Measurements from ENCODE around the gene TSPAN15.

The TSPAN15 gene

GRCh38 chr10:69464801-69465401, 13.6 kb downstream of the TSPAN15 start:
- H3K27me3 ChIP-seq (replicated peaks in 2 of 5; ENCODE audit: control insufficient read depth in 4 of 5, insufficient read depth in 5 of 5, low read length in 4 of 5) = no peaks in the 10 kb centered on the region
- H3K4me3 ChIP-seq (ENCODE audit: control insufficient read depth in 1 of 7, extremely low read depth in 1 of 7, insufficient read depth in 4 of 7, low read depth in 2 of 7, low read length in 6 of 7) = peak overlapping the region in 1 of 7 experiments; percentile 31
- no peak for DNase-seq
- H3K9me3 ChIP-seq (ENCODE audit: control extremely low read depth in 1 of 5, control insufficient read depth in 4 of 5, insufficient read depth in 2 of 5, low read depth in 1 of 5, low read length in 4 of 5) = no peaks in the 10 kb centered on the region
- ChIA-PET POLR2A (no interaction called here), CTCF (interaction anchor here (1.0 to 1.3 kb wide), 2 partner anchors 18 to 172 kb away, joined by 3 to 6 read pairs; no protein-coding TSS in a partner anchor)
- H3K27ac ChIP-seq (ENCODE audit: insufficient read depth in 1 of 2, low read depth in 1 of 2, low read length in 2 of 2, poor library complexity in 1 of 2, severe bottlenecking in 2 of 2) = no peak overlapping the region
- no peaks in the 10 kb centered on the region for H3K36me3 ChIP-seq (ENCODE audit: control insufficient read depth in 4 of 4, insufficient read depth in 4 of 4, low read length in 3 of 4)
- H3K4me1 ChIP-seq (ENCODE audit: control extremely low read depth in 1 of 4, control insufficient read depth in 4 of 4, insufficient read depth in 4 of 4, low read length in 3 of 4) = peaks cover 0 to 74% (median 9%) of the 10 kb centered on the region in 4 experiments
- 92% methylated on average over 2 of the region's 2 CpGs for WGBS (ENCODE audit: insufficient coverage)

DNA sequence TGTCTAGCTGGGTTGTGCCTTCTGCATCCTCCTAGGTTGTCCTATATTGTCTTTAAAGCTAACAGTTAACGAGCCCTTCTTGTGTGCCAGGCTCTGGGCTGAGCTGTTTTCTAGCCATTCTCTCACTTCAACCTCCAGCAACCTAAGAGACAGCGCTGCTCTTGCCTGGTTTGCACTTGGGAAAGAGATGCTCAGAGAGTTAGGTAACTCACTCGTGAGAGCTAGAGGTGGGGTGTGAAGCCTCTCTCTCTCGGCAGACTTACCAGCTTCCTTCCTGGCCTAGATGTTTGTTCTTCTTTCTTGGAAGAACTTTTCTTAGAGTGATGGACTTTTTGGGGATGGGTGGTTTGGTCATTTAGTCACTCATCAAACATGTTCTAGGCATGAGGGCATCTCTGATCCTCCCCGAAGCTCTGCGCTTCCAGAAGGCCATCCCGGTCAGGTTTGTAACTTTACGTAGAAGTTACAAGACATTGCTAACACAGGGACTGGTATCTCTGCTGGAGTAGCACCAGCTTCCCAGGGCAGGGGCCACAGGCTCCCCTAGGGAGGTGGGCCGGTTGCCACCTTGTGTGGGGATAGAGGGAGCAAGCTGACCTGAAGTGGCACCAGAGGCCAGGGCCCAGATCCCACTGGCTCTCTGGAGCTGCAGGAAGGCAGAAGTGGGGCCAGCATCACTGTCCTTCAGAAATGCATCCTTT, 14.3 kb downstream of the TSPAN15 start:
- Histone ChIP-seq H3K9me3 (ENCODE audit: control extremely low read depth in 1 of 5, control insufficient read depth in 4 of 5, insufficient read depth in 2 of 5, low read depth in 1 of 5, low read length in 4 of 5) (no peaks in the 10 kb centered on the region), H3K36me3 (ENCODE audit: control insufficient read depth in 4 of 4, insufficient read depth in 4 of 4, low read length in 3 of 4) (no peaks in the 10 kb centered on the region), H3K27me3 (replicated peaks in 2 of 5; ENCODE audit: control insufficient read depth in 4 of 5, insufficient read depth in 5 of 5, low read length in 4 of 5) (no peaks in the 10 kb centered on the region), H3K4me1 (ENCODE audit: control extremely low read depth in 1 of 4, control insufficient read depth in 4 of 4, insufficient read depth in 4 of 4, low read length in 3 of 4) (peaks cover 0 to 75% (median 9%) of the 10 kb centered on the region in 4 experiments), H3K27ac (ENCODE audit: insufficient read depth in 1 of 2, low read depth in 1 of 2, low read length in 2 of 2, poor library complexity in 1 of 2, severe bottlenecking in 2 of 2) (no peak overlapping the region), H3K4me3 (ENCODE audit: control insufficient read depth in 1 of 7, extremely low read depth in 1 of 7, insufficient read depth in 4 of 7, low read depth in 2 of 7, low read length in 6 of 7) (peak overlapping the region in 1 of 7 experiments; percentile 31)
- CTCF ChIA-PET = interaction anchor here (1.2 to 1.3 kb wide), 2 partner anchors 19 to 43 kb away, joined by 3 to 6 read pairs; no protein-coding TSS in a partner anchor
- POLR2A ChIA-PET = interaction anchor here (0.6 kb wide), 1 partner anchor 36 kb away, joined by 3 read pairs; no protein-coding TSS in a partner anchor
- DNase-seq = peak in 1 of 3 donors; percentile 22
- WGBS (ENCODE audit: insufficient coverage) = 66% methylated on average over 8 of the region's 9 CpGs

DNA sequence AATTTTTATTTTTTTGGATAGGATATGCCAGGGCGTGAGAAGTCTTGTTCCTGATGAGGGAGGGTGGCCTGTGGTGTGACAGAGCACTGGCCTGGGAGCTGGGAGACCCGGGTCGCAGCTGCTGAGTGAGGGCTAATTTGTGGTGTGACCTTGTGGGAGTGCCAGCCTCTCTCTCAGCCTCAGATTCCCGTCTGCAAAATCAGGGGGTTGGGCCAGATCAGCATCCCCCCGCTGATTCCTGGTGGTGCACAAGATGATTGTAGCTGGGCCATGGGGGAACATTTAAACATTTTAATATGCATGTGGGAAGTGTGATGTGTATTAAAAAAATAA, 14.9 kb downstream of the TSPAN15 start:
- 100% methylated on average over 2 of the region's 5 CpGs for WGBS (ENCODE audit: insufficient coverage)
- Histone ChIP-seq H3K36me3 (ENCODE audit: control insufficient read depth in 4 of 4, insufficient read depth in 4 of 4, low read length in 3 of 4) (no peaks in the 10 kb centered on the region), H3K9me3 (ENCODE audit: control extremely low read depth in 1 of 5, control insufficient read depth in 4 of 5, insufficient read depth in 2 of 5, low read depth in 1 of 5, low read length in 4 of 5) (no peaks in the 10 kb centered on the region), H3K27ac (ENCODE audit: insufficient read depth in 1 of 2, low read depth in 1 of 2, low read length in 2 of 2, poor library complexity in 1 of 2, severe bottlenecking in 2 of 2) (no peak overlapping the region), H3K4me1 (ENCODE audit: control extremely low read depth in 1 of 4, control insufficient read depth in 4 of 4, insufficient read depth in 4 of 4, low read length in 3 of 4) (peaks cover 0 to 75% (median 9%) of the 10 kb centered on the region in 4 experiments), H3K4me3 (ENCODE audit: control insufficient read depth in 1 of 7, extremely low read depth in 1 of 7, insufficient read depth in 4 of 7, low read depth in 2 of 7, low read length in 6 of 7) (peak overlapping the region in 1 of 7 experiments; percentile 31), H3K27me3 (replicated peaks in 2 of 5; ENCODE audit: control insufficient read depth in 4 of 5, insufficient read depth in 5 of 5, low read length in 4 of 5) (no peaks in the 10 kb centered on the region)
- DNase-seq = no peak
- ChIA-PET POLR2A (no interaction called here), CTCF (interaction anchor here (1.1 to 1.3 kb wide), 3 partner anchors 15 to 42 kb away, joined by 3 to 6 read pairs (median 4); partner anchors contain the start of gene TSPAN15)

- 95% methylated on average over 8 of the region's 10 CpGs for WGBS (ENCODE audit: insufficient coverage)
- Histone ChIP-seq H3K4me3 (ENCODE audit: control insufficient read depth in 1 of 7, extremely low read depth in 1 of 7, insufficient read depth in 4 of 7, low read depth in 2 of 7, low read length in 6 of 7) (no peak overlapping the region), H3K4me1 (ENCODE audit: control extremely low read depth in 1 of 4, control insufficient read depth in 4 of 4, insufficient read depth in 4 of 4, low read length in 3 of 4) (peaks cover 0 to 76% (median 9%) of the 10 kb centered on the region in 4 experiments), H3K27ac (ENCODE audit: insufficient read depth in 1 of 2, low read depth in 1 of 2, low read length in 2 of 2, poor library complexity in 1 of 2, severe bottlenecking in 2 of 2) (no peak overlapping the region), H3K27me3 (replicated peaks in 2 of 5; ENCODE audit: control insufficient read depth in 4 of 5, insufficient read depth in 5 of 5, low read length in 4 of 5) (no peaks in the 10 kb centered on the region), H3K9me3 (ENCODE audit: control extremely low read depth in 1 of 5, control insufficient read depth in 4 of 5, insufficient read depth in 2 of 5, low read depth in 1 of 5, low read length in 4 of 5) (no peaks in the 10 kb centered on the region), H3K36me3 (ENCODE audit: control insufficient read depth in 4 of 4, insufficient read depth in 4 of 4, low read length in 3 of 4) (no peaks in the 10 kb centered on the region)
- POLR2A ChIA-PET = no interaction called here
- DNase-seq = no peak
- CTCF ChIA-PET = interaction anchor here (1.1 to 1.2 kb wide), 2 partner anchors 15 to 42 kb away, joined by 3 to 4 read pairs; partner anchors contain the start of gene TSPAN15
Measured at GRCh38 chr10:69466689-69467088, 15.4 kb downstream of the TSPAN15 start.

DNA sequence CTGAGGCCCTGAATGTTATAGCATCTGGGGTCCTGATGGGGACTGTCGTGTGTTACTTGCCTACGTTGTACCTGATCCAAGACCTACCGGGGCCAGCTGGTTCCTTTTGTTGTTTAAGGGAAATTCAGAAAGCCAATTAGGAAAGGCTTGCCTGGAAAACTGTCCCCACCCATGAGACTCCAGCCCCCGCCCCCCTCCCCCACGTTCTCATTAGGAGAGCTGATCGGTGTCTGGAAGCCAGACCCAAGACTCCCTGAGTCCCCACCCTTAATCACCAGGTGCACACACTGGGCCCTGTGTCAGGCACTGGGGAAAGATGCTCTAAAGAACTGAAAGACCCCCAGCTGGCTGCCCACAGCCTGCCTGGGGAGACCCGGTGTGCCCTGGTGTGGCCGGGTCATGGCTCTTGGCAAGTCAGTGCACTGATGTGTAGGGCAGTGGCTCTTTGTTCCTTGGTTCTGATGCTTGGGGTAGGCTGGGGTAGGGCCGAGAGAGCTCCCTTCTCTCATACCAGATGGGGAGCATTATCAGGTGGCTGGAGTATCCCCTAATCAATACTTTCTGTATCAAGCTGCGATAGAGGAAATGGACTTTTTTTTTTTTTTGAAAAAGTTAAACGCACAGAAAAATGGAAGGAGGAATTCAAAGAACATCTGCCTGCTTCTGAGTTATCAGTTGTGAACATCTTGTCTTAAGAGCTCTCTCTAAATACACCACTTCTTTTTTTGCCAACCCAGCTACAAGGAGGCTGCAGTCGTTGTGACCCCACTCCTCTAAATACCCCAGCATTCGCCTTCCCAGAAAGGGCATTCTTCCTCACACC, 16.9 kb downstream of the TSPAN15 start:
- Histone ChIP-seq H3K27me3 (replicated peaks in 2 of 5; ENCODE audit: control insufficient read depth in 4 of 5, insufficient read depth in 5 of 5, low read length in 4 of 5) (no peaks in the 10 kb centered on the region), H3K27ac (ENCODE audit: insufficient read depth in 1 of 2, low read depth in 1 of 2, low read length in 2 of 2, poor library complexity in 1 of 2, severe bottlenecking in 2 of 2) (no peak overlapping the region), H3K4me1 (ENCODE audit: control extremely low read depth in 1 of 4, control insufficient read depth in 4 of 4, insufficient read depth in 4 of 4, low read length in 3 of 4) (peaks cover 0 to 89% (median 9%) of the 10 kb centered on the region in 4 experiments), H3K36me3 (ENCODE audit: control insufficient read depth in 4 of 4, insufficient read depth in 4 of 4, low read length in 3 of 4) (no peaks in the 10 kb centered on the region), H3K4me3 (ENCODE audit: control insufficient read depth in 1 of 7, extremely low read depth in 1 of 7, insufficient read depth in 4 of 7, low read depth in 2 of 7, low read length in 6 of 7) (no peak overlapping the region), H3K9me3 (ENCODE audit: control extremely low read depth in 1 of 5, control insufficient read depth in 4 of 5, insufficient read depth in 2 of 5, low read depth in 1 of 5, low read length in 4 of 5) (no peaks in the 10 kb centered on the region)
- POLR2A ChIA-PET = no interaction called here
- CTCF ChIA-PET = interaction anchor here (0.9 to 1.6 kb wide), 2 partner anchors 61 to 168 kb away, joined by 3 read pairs; no protein-coding TSS in a partner anchor
- DNase-seq = peak in 2 of 3 donors; percentile 53 to 73
- WGBS (ENCODE audit: insufficient coverage) = 56% methylated on average over 3 of the region's 13 CpGs

- WGBS (ENCODE audit: insufficient coverage) = 100% methylated on average over 4 of the region's 5 CpGs
- no peak overlapping the region for H3K27ac ChIP-seq (ENCODE audit: insufficient read depth in 1 of 2, low read depth in 1 of 2, low read length in 2 of 2, poor library complexity in 1 of 2, severe bottlenecking in 2 of 2)
- no peaks in the 10 kb centered on the region for H3K36me3 ChIP-seq (ENCODE audit: control insufficient read depth in 4 of 4, insufficient read depth in 4 of 4, low read length in 3 of 4)
- H3K4me1 ChIP-seq (ENCODE audit: control extremely low read depth in 1 of 4, control insufficient read depth in 4 of 4, insufficient read depth in 4 of 4, low read length in 3 of 4) = peaks cover 0 to 93% (median 9%) of the 10 kb centered on the region in 4 experiments
- no peaks in the 10 kb centered on the region for H3K27me3 ChIP-seq (replicated peaks in 2 of 5; ENCODE audit: control insufficient read depth in 4 of 5, insufficient read depth in 5 of 5, low read length in 4 of 5)
- DNase-seq = no peak
- POLR2A ChIA-PET = no interaction called here
- H3K4me3 ChIP-seq (ENCODE audit: control insufficient read depth in 1 of 7, extremely low read depth in 1 of 7, insufficient read depth in 4 of 7, low read depth in 2 of 7, low read length in 6 of 7) = no peak overlapping the region
- CTCF ChIA-PET = interaction anchor here (0.6 to 1.6 kb wide), 2 partner anchors 62 to 1543 kb away, joined by 3 read pairs; no protein-coding TSS in a partner anchor
- H3K9me3 ChIP-seq (ENCODE audit: control extremely low read depth in 1 of 5, control insufficient read depth in 4 of 5, insufficient read depth in 2 of 5, low read depth in 1 of 5, low read length in 4 of 5) = no peaks in the 10 kb centered on the region
Measured at GRCh38 chr10:69468751-69469089, 17.5 kb downstream of the TSPAN15 start.

All from common myeloid progenitor, CD34-positive (primary cell).